RPMI8226 (cell line): Measurements from ENCODE around the gene NME5.
A peak's percentile ranks its signal among the peaks of the same experiment; 100 is the strongest.

ENCODE experiments used
- DNase-seq: peaks from one replicate; pipeline ENCODE4 v3.0.0-alpha.2; 2015

NME5 gene

GRCh38 chr5:138132543-138132942, 6.7 kb downstream of the NME5 start:
- no peak for DNase-seq

GRCh38 chr5:138129347-138129746, 9.9 kb downstream of the NME5 start:
- no peak for DNase-seq

GRCh38 chr5:138128334-138128733, 10.9 kb downstream of the NME5 start:
- DNase-seq: no peak

GRCh38 chr5:138115254-138115653, 24.0 kb downstream of the NME5 start:
- DNase-seq: no peak

- DNase-seq: no peak
Measured at GRCh38 chr5:138111937-138112336, 27.3 kb downstream of the NME5 start.

- no peak for DNase-seq
Measured at GRCh38 chr5:138111181-138111580, 28.0 kb downstream of the NME5 start.

GRCh38 chr5:138110266-138110963, 28.8 kb downstream of the NME5 start:
- DNase-seq: no peak

GRCh38 chr5:138109463-138110265, 29.6 kb downstream of the NME5 start:
- no peak for DNase-seq

GRCh38 chr5:138107213-138107612, 32.0 kb downstream of the NME5 start:
- no peak for DNase-seq

GRCh38 chr5:138105709-138106108, 33.5 kb downstream of the NME5 start:
- no peak for DNase-seq

GRCh38 chr5:138103319-138103637, 36.0 kb downstream of the NME5 start:
- no peak for DNase-seq

GRCh38 chr5:138102454-138103318, 36.5 kb downstream of the NME5 start:
- DNase-seq: no peak

- DNase-seq: no peak
Measured at GRCh38 chr5:138096997-138097828, 42.0 kb downstream of the NME5 start.

- no peak for DNase-seq
Measured at GRCh38 chr5:138096363-138096762, 42.9 kb downstream of the NME5 start.

GRCh38 chr5:138095100-138095907, 43.9 kb downstream of the NME5 start:
- DNase-seq: no peak

- DNase-seq: no peak
Measured at GRCh38 chr5:138093036-138093435, 46.2 kb downstream of the NME5 start.

- no peak for DNase-seq
Measured at GRCh38 chr5:138092301-138092700, 46.9 kb downstream of the NME5 start.

GRCh38 chr5:138091685-138092084, 47.5 kb downstream of the NME5 start:
- no peak for DNase-seq

- no peak for DNase-seq
Measured at GRCh38 chr5:138083702-138084101, 55.5 kb downstream of the NME5 start, which contains the start of gene WNT8A. Gene WNT8A (plus strand): TSS chr5:138084033. CDS start chr5:138084128, 95 bp downstream.

- DNase-seq: peak; percentile 41
Measured at GRCh38 chr5:138082033-138082432, 57.2 kb downstream of the NME5 start.

- no peak for DNase-seq
Measured at GRCh38 chr5:138078006-138078643, 61.1 kb downstream of the NME5 start.
